ENCODE data around the gene MYDGF.

MYDGF gene

GRCh38 chr19:4675346-4675745, 5.2 kb upstream of the MYDGF start:
- no peak for DNase-seq (ENCODE audit: low read depth)

GRCh38 chr19:4673726-4674125, 3.6 kb upstream of the MYDGF start:
- DNase-seq (ENCODE audit: low read depth) = no peak

GRCh38 chr19:4673216-4673615, 3.1 kb upstream of the MYDGF start:
- no peak for DNase-seq (ENCODE audit: low read depth)

GRCh38 chr19:4671185-4671851, 1.2 kb upstream of the MYDGF start:
- no peak for DNase-seq (ENCODE audit: low read depth)

- DNase-seq (ENCODE audit: low read depth) = no peak
Observed at GRCh38 chr19:4664642-4665041, 5.5 kb downstream of the MYDGF start.

GRCh38 chr19:4662812-4663211, 7.3 kb downstream of the MYDGF start:
- no peak for DNase-seq (ENCODE audit: low read depth)

- no peak for DNase-seq (ENCODE audit: low read depth)
Observed at GRCh38 chr19:4662020-4662695, 8.0 kb downstream of the MYDGF start.

- no peak for DNase-seq (ENCODE audit: low read depth)
Observed at GRCh38 chr19:4660993-4661392, 9.1 kb downstream of the MYDGF start.

GRCh38 chr19:4660181-4660791, 9.9 kb downstream of the MYDGF start:
- DNase-seq (ENCODE audit: low read depth) = no peak

GRCh38 chr19:4657835-4658234, 12.3 kb downstream of the MYDGF start:
- no peak for DNase-seq (ENCODE audit: low read depth)

- no peak for DNase-seq (ENCODE audit: low read depth)
Observed at GRCh38 chr19:4657262-4657661, 12.9 kb downstream of the MYDGF start.

- no peak for DNase-seq (ENCODE audit: low read depth)
Observed at GRCh38 chr19:4656102-4656501, 14.0 kb downstream of the MYDGF start.

GRCh38 chr19:4654437-4655361, 15.4 kb downstream of the MYDGF start:
- no peak for DNase-seq (ENCODE audit: low read depth)

GRCh38 chr19:4653793-4654436, 16.2 kb downstream of the MYDGF start:
- no peak for DNase-seq (ENCODE audit: low read depth)

- no peak for DNase-seq (ENCODE audit: low read depth)
Observed at GRCh38 chr19:4652075-4652474, 18.1 kb downstream of the MYDGF start.

- DNase-seq (ENCODE audit: low read depth) = no peak
Observed at GRCh38 chr19:4650159-4650558, 20.0 kb downstream of the MYDGF start.

- no peak for DNase-seq (ENCODE audit: low read depth)
Observed at GRCh38 chr19:4649392-4650047, 20.6 kb downstream of the MYDGF start.

GRCh38 chr19:4647676-4648644, 22.2 kb downstream of the MYDGF start:
- no peak for DNase-seq (ENCODE audit: low read depth)

GRCh38 chr19:4645718-4646117, 24.4 kb downstream of the MYDGF start:
- no peak for DNase-seq (ENCODE audit: low read depth)

- no peak for DNase-seq (ENCODE audit: low read depth)
Observed at GRCh38 chr19:4642625-4643024, 27.5 kb downstream of the MYDGF start.
